Activated gamma-delta T cell (primary cell): Measurements from ENCODE around the gene ATP6V1B1.
A peak's percentile ranks its signal among the peaks of the same experiment; 100 is the strongest.

Source experiments
- DNase-seq: peaks from one replicate; lab custom pipeline; 2025; lab: John Stamatoyannopoulos, UW

Gene ATP6V1B1

DNA sequence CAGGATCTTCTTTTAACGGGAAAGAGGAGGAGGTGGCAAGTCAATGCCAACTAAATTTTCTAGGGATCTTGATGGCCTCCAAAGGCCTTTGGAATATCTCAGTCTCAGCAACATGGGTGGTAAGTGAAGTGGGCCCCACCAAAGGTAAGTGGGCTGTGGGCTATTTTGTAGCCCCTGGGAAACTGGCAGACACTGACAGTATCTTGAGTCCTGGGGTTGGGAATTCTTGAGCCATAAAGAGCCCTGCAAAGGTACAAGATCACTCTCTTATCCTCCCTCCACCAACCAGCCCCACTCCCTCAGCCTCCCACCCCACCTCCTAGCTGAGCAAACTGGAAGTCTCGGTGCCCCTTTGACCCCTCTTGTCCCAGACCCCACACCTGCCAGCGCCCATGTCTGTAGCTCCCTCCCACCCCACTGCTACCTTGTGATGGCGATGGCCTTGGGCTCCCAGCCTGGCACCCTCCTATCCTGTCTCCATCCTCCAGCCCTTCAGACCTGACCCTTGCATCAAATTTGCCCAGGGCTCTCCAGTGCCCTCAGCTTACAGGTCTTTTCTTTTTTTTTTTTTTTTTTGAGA, 8.5 kb downstream of the ATP6V1B1 start:
- DNase-seq: no peak

DNA sequence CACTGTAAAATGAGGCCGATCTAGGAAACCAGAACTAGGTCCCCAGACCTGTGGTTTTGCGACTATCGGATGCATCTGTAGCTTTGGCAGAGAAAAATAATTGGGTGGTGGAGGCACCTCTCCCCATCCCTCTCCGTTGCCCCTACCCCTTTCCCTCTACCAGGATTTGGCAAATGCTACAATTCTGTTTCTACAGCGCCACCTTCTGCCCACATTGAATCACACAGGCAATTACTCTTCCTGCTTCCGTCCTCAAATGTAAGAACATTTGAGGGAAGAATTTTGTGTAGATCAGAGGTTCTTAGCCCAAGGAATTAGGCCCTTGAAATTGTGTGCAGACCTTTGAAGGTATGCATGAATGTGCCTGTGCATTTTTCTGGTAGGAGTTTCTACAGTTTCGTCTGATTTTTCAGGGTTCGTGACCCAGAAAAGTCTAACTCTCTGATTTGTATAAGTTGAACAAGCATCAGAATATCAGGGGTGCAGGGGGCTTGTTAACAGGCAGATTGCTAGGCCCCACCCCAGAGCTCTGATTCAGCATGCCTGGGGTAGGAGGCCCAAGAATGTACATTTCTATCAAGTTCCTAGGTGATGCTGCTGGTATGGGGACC, 11.2 kb downstream of the ATP6V1B1 start:
- no peak for DNase-seq

DNA sequence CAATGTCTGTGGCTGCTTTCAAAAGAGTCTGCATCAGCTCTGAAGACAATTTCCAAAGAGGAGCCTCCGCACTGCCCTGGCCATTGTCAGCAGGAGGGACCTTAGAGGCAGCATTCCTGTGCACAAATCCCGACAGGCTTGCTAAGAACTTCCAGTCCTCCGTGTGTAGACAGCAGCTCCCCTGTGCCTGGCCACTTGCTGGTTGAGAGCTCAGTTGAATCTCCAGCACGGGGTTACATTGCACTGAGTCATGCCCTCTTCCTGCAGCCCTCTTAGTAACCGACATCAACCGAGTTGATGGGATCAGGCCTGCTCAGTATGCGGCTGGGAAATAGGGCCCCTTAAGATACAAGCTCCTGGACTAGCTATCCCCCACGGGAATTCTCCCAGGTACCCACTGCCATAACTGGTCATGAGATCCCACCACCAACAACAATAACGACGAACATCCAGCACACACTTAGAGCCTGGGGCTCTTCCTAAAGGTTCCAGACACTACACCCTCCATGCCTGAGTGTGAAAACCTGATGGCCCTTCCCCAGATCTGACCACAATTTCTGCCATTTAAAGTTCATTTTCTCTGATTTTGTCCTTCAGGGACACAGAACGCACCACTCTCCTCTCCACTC, 12.0 kb downstream of the ATP6V1B1 start:
- no peak for DNase-seq

DNA sequence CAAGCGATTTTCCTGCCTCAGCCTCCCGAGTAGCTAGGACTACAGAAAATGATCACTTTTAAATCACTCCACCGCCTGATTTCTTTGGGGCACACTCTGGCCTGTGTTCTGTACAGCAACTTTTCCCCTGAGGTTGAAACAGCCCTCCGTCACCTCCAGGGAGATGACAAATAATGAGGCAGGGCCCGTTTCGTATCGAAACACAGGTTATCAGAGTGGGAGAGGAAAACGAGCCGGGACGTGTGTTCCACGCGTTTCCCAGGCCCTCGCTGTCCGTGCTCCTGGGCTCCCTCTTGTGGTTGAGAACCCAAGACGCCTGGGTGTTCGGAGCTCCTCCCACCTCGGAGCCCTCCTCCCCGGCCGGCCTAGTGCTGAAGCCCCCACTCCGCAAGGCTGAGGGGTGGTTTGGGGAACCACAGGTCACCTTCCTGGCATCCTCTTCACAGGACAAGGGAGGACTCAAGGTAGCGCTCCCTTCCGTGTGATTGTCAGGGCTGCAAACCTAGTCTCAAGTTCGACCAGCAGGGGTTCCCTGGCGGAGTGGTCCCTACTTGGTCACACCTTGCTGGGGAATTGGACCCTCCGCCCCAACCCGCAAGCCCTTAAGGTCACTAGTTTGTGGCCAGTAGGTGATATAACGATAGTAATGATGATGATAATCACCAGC, 12.8 kb downstream of the ATP6V1B1 start:
- DNase-seq: no peak

DNA sequence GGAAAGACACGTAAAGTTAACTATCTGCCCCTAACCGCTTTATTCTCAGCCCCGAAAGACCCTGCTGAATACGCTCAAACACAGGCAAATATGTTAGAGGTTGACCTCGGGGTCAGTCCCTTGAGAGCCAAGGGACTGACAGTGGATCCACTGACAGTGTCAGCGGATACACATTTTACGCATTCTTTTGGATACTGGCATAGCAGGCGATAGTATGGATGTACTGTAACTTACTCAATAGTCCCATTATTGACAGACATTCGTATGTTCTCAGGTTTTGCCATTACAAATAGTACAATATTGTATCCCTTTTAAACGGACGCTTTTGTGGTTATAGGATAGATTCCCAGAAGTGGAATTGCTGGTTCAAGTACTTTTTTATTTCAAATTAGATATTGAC, 13.4 kb downstream of the ATP6V1B1 start:
- no peak for DNase-seq

DNA sequence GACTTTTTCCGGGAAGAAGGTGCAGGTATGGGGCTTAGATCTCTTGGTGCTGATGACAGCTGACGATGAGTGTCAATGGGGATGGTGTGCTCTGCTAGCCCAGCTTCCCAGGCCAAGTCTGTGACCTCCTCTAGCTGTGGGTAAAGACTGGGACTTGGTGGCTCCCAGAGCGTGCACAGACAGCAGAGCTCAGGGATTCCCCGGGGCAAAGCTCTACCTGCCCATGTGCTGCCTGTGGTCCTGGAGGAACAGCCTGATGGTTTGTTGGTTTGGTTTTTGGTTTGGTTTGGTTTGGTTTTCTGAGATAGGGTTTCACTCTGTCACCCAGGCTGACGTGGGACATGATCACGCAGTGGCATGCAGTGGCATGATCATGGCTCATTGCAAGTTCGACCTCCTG, 19.2 kb downstream of the ATP6V1B1 start:
- DNase-seq: no peak

DNA sequence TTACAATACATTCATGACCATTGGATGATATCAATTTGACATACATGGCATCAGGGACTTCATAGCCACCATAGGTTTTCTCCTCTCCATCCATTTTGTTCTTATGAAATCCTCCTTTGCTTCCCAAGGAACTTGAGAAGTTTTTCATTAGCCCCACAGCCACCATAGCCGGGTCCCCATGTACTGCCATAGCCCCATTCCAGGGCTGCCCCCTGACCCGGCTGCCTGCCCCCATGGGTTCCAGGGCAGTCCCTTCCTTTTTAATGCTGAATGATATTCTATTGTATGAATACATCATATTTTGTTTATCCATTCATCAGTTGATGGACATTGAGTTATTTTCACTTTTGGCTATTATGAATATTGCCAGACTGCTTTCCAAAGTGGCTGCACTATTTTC, 20.4 kb downstream of the ATP6V1B1 start:
- DNase-seq: no peak

DNA sequence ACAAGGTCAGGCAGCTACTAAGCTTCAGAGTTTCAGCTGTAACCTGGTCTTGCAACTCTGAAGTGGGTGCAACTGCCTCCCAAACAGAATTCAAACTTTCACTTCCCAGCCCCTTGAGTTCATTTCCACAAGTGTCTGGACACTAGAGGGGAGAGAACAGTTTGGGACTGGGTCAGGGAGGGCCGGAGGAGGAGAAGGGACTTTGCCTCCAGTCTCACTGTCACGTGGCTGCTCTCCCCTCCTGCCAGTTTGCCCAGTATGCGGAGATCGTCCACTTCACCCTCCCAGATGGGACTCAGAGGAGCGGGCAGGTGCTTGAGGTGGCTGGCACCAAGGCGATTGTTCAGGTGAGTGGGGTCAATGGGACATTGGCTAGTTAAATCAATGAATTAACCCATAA, 22.1 kb downstream of the ATP6V1B1 start:
- DNase-seq: no peak

DNA sequence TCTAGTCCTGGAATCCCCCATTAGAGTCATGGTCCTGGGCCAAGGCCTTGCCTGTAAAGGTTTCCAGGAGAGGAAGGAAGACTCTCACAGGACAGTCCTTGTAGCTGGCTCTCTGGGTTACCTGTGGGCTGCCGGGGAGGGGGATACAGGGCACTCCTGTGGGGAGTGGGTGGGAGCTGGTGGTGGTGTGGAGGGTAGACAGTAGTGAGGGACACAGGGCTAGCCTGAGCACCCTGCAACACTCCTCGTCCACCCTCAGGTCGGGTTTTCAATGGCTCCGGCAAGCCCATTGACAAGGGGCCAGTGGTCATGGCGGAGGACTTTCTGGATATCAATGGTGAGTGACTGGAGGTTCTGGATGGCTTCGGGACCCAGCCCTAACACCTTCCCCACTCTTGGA, 23.1 kb downstream of the ATP6V1B1 start:
- no peak for DNase-seq

DNA sequence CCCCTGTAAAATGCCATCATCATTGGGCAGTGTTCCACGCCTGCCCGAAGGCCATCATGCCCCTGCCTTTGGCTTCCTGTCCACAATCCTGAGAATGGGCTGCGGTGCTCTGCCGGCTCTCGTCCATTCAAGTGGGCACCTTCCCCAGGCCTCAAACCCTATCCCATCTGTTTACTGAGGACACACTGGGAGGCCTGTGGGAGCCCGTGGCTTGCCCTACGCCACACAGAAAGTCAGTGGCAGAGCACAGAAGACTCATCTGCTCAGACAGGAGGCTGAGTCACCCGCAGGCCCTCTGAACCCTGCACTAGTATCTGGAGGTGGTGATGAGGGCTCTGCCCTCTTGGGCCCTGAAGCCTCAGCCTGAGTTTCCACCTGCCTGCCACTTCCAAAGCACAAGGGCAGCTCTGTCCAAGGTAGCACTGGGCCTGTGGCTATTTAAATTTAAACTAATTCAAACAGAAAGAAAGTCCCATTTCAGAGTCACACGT, 23.6 kb downstream of the ATP6V1B1 start:
- no peak for DNase-seq

DNA sequence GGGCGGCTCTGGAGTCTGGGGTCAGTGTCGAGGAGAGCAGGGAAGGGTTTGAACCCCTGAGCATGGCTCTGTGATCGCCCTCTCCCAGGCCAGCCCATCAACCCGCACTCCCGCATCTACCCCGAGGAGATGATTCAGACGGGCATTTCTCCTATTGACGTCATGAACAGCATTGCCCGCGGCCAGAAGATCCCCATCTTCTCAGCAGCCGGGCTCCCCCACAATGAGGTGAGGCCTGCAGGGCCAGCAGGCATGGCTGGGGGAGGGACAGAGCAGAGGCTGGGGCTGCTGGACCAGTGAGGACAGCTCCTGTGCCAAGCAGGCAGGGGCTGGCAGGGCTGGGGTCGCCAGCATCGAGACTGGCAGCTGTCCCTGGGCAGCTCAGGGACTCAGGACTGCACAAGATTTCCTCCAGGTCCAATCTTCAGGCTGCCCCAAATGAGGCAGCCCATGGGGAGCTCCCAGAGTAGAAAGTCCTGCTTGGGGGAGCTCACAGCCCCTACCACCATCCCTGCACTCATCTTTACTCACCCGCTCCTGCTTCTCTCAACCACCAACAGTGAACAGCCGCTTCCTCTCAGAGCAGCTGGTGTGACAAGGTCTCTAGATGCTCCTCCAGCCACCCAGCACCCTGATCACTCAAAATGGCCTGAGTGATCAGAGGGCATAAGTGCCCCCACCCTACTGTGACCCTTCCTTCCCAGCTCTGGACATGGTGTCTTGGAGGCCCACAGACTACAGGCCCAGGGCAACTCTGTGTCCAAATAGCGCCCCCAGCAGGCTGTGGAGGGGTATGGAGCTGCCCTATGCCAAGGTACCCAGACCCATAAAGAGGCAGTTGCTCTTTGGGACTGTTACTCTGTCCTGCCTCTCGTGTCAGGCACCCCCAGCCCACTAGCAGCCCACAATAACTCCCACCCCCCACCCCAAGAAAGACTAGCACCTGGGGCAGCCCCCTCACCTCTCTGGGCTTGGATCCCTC, 24.4 kb downstream of the ATP6V1B1 start:
- DNase-seq: no peak

DNA sequence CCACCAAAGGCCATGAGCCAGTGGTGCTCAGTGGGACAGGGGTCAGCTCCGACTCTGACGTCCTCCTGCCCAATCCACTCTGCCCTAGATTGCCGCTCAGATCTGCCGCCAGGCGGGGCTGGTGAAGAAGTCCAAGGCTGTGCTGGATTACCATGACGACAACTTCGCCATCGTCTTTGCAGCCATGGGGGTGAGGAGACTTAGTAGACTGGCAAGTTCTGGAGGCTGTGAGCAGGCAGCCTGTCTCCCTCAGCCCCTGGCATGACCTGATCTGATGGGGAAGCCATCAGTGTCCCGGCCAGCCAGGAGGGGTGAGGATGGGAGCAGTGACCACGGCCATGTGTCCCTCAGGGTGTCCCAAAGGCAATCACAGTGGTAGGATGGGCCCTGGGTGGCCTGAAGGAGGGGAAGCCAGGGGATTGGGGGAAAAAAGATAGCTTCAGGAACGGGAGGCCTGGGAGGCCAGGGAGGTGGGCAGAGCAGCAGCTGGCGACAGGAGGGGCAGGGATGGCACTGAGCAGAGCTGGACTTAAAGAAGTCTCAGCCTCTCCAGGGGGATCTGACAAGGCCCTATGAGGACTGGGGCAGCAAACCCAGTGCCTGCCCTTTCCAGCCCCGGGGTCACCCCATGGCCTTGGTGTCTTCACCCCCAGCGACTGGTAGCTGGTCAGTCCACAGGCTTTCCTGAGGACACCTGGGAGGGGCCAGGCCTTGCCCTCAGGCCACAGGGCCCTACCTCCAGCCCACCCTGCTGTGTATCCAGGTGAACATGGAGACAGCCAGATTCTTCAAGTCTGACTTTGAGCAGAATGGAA, 25.3 kb downstream of the ATP6V1B1 start:
- no peak for DNase-seq

DNA sequence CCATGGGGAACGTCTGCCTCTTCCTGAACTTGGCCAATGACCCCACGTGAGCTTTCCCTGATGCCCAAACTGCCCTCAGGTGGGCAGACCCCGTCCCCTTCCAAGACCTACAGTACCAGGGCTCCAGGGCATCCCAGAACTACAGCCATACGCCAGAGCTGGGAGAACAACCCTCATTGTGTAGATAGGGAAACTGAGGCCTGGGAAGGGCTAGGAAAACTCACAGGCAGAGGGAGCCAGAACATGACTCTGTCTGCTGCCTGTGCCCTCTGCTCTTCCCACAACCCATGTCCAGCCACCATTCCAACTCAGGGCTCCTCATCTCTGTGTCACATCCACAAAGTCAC, 25.9 kb downstream of the ATP6V1B1 start:
- DNase-seq: no peak

DNA sequence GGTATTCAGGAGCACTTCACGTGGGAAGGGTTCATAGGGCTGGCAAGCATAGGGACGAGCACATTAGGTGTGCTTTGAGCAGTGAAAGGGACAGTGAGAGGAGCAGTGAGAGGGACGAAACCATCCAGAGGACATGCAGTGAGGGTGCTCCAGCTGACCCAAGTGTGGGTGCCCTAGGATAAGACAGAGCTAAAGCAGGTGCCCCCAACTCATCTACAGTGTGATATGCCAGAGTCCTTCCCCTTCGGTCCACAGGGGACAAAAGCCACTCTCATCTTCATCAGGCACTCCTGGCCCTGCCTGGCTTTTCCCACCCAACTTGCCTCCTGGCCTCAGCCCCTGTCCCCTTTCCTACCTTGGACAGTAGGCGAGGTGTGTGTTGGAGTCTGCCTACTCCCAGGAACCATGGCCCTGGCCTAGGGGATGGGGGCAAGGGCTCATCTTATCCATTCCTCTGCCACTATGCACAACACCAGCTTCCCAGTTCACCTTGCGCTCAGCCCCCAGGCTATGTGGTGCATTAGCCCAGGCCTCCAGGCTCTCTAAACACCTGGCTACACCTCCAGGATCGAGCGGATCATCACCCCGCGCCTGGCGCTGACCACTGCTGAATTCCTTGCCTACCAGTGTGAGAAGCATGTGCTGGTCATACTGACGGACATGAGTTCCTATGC, 26.6 kb downstream of the ATP6V1B1 start:
- no peak for DNase-seq

DNA sequence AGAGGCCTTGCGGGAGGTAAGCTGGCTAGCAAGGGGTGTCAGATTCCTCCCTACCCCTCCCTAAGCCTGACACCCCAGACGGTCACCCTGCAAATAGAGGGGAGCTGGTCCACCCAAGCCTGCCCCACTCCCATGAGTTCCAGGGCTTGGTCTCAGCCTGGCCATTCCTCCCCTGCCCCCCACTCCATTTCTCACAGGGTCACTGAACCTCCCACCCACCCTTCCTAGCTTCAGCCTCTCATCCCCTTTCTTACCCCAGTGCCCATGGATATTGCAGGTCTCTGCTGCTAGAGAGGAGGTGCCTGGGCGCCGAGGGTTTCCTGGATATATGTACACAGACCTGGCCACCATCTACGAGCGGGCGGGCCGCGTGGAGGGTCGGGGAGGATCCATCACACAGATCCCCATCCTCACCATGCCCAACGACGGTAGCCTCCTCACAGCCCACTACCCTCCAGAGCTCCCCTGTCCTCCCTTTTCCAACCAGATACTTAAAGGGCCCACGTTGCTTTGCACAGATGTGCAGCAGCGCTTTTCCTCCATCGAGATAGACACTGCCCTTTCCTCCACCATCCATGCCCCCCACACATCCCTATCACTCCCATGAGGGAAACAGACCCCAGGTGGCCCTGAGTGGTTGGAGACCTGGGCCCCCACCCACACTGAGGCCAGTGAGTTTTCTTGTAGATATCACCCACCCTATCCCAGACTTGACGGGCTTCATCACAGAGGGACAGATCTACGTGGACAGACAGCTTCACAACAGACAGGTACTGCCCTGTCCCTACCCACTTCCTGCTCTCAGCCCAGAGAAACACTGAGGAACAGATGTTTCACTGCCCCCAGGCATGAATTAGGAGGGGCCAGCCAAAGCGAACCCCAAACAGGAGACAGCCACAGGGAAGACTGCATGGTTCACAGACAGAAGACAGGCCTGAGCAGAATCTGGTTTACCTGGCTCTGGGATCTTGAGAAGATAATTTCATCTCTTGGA, 27.5 kb downstream of the ATP6V1B1 start:
- no peak for DNase-seq

DNA sequence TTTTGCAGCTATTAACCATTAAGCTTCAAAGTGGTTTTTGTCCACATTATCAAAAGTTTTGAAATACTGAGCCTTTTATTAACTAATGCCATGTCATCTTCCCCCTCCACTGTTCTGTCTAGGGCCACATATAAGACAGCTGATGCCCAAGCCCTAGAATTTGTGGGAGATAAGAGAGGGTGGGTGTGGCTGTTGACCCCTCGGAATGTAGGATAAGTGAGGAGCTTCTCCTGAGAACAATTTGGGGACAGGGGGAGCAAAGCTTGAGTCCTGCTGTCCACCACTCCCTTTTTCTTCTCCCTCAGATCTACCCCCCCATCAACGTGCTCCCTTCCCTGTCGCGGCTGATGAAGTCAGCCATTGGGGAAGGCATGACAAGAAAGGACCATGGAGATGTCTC, 28.4 kb downstream of the ATP6V1B1 start:
- no peak for DNase-seq

DNA sequence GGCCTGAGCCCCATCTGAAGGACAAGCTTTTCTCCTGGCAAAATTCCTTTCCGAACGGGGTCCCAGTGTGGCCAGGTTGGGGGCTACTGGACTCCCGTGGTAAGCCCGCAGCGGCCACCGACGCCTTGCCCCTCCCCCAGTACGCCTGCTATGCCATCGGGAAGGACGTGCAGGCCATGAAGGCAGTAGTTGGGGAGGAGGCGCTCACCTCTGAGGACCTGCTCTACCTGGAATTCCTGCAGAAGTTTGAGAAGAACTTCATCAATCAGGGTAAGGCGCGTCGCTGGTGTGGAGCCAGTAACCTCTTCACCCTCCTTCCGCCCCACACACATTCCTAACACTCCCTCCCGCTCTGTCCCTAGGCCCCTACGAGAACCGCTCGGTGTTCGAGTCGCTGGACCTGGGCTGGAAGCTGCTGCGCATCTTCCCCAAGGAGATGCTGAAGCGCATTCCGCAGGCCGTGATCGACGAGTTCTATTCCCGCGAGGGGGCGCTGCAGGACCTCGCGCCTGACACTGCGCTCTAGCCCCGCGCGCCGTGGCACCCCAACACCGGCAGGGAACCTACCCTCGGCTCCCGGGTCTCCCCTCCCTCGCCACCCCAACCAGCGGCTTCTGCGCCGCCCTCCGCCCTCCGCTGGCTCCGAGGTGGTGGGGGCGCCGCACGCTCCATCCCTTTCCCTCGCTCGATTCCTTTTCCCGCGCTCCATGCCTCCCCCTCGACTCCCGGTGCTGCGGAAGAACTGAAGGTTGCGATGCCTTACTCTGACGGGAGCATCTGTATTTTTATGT, 29.1 kb downstream of the ATP6V1B1 start:
- DNase-seq: peak; percentile 57

DNA sequence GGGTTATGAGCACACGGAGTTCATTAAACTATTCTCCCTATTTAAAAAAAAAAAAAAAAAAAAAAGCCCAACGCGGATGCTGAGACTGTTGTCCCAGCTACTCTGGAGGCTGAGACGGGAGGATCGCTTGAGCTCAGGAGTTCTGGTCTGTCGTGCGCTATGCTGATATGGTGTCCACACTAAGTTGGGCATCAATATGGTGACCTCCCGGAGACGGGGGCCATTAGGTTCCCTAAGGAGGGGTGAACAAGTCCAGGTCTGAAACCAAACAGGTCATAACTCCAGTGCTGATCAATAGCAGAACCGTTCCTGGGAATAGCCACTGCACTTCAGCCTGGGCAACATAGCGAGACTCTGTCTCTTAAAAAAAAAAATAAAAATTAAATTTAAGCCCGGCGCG, 29.8 kb downstream of the ATP6V1B1 start:
- no peak for DNase-seq
